ENCODE data around the gene CD70.
"Not testable (repeated sequence)": the region's sequence is repeated elsewhere in the genome, so short reads cannot be mapped to it uniquely, and the experiment has no call there.

CD70 gene

DNA sequence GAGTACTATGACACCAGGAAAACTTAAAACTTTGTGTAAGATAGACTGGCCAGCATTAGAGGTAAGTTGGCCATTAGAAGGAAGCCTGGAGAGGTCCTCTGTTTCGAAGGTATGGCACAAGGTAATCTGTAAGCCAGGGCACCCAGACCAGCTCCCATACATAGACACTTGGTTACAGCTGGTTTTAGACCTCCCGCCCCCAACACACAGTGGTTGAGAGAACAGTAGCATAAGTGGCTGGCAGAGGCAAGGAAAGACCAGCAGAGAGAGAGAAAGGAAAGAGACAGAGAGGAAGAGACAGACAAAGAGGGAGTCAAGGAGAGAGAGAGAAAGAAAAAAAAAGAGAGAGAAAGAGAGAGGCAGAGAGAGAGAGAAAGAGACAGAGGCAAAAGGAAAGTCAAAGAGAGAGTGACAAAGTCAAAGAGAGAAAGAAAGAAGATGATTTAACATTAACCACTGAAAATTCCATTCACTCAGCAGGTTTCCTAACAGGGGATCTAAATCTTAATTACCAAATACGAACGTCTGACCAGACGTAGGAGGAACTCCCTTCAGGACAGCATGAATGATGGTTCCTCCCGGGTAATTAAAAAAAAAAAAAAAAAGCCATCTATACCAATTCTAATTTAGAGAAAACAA lies 7.4 kb upstream of the CD70 start:
- DNase-seq (ENCODE audit: low read depth in 1 of 2, low spot score in 1 of 2); H3K27ac ChIP-seq (replicated peaks); H3K4me3 ChIP-seq (replicated peaks; ENCODE audit: insufficient read depth, low read length); H3K27me3 ChIP-seq (ENCODE audit: insufficient read depth, poor library complexity, severe bottlenecking): not testable (repeated sequence)

DNA sequence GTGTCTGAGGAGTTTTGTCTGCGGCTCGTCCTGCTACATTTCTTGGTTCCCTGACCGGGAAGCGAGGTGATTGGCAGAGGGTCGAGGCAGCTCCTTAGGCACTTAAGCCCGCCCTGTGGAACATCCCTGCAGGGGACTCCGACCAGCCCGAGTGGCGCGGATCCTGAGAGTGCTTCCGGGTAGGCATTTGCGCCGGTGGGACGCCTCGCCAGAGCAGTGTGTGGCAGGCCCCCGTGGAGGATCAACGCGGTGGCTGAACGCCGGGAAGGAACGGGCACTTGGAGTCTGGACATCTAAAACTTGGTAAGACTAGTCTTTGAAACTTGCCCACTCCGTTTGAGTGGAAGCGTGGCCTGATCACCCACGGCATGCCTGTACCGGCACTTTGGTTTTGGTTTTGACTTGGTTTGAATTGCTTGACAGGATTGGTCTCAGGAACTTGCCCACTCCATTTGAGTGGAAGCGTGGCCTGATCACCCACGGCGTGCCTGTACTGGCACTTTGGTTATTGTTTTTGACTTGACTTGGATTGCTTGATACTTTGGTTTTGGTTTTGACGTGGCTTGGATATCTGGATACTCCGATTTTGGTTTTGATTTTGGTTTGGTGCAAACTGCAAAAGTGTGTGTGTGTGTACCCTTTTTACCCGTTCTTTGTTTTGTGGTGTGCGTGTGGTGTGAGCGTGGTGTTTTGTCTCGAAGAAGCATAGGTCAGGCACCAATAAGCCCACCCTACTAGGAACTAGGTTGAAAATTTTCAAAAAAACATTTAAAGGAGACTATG lies 6.7 kb upstream of the CD70 start:
- H3K27ac ChIP-seq (replicated peaks); H3K4me3 ChIP-seq (replicated peaks; ENCODE audit: insufficient read depth, low read length); H3K27me3 ChIP-seq (ENCODE audit: insufficient read depth, poor library complexity, severe bottlenecking); DNase-seq (ENCODE audit: low read depth in 1 of 2, low spot score in 1 of 2): not testable (repeated sequence)

DNA sequence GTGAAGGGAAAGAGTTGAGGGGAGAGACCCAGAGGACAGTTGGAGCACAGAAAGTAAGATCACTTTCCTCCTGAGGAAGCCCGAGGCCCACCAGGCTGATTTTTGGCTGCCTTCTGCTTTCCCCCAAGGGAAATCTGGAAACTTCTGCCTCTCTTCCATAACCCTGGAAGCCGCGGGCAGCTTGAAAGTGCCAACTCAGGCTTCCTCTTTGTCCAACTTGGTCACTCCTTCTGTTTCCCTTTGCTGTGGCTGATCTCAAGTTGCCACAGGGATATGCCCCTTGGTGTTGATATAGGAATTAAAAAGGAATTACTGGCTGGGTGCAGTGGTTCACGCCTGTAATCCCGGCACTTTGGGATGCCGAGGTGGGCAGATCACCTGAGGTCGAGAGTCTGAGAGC lies 5.7 kb upstream of the CD70 start:
- TF ChIP-seq POLR2AphosphoS5 (IDR thresholded peaks at IDR 0.05; ENCODE audit: low read depth): no peak
- TF ChIP-seq, protein P1, sequence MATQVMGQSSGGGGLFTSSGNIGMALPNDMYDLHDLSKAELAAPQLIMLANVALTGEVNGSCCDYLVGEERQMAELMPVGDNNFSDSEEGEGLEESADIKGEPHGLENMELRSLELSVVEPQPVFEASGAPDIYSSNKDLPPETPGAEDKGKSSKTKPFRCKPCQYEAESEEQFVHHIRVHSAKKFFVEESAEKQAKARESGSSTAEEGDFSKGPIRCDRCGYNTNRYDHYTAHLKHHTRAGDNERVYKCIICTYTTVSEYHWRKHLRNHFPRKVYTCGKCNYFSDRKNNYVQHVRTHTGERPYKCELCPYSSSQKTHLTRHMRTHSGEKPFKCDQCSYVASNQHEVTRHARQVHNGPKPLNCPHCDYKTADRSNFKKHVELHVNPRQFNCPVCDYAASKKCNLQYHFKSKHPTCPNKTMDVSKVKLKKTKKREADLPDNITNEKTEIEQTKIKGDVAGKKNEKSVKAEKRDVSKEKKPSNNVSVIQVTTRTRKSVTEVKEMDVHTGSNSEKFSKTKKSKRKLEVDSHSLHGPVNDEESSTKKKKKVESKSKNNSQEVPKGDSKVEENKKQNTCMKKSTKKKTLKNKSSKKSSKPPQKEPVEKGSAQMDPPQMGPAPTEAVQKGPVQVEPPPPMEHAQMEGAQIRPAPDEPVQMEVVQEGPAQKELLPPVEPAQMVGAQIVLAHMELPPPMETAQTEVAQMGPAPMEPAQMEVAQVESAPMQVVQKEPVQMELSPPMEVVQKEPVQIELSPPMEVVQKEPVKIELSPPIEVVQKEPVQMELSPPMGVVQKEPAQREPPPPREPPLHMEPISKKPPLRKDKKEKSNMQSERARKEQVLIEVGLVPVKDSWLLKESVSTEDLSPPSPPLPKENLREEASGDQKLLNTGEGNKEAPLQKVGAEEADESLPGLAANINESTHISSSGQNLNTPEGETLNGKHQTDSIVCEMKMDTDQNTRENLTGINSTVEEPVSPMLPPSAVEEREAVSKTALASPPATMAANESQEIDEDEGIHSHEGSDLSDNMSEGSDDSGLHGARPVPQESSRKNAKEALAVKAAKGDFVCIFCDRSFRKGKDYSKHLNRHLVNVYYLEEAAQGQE (IDR thresholded peaks at IDR 0.05; ENCODE audit: insufficient replicate concordance, low read depth): no peak
- DNase-seq (ENCODE audit: low read depth in 1 of 2, low spot score in 1 of 2): no peak
- Histone ChIP-seq H3K27me3 (ENCODE audit: insufficient read depth, poor library complexity, severe bottlenecking) (peaks cover under 1% of the 10 kb centered on the region), H3K27ac (replicated peaks) (no peak overlapping the region), H3K4me3 (replicated peaks; ENCODE audit: insufficient read depth, low read length) (no peak overlapping the region)

GRCh38 chr19:6593651-6594416 lies 2.9 kb upstream of the CD70 start:
- H3K27me3 ChIP-seq (ENCODE audit: insufficient read depth, poor library complexity, severe bottlenecking): peaks cover 22% of the 10 kb centered on the region
- no peak overlapping the region for H3K27ac ChIP-seq (replicated peaks)
- no peak for DNase-seq (ENCODE audit: low read depth in 1 of 2, low spot score in 1 of 2)
- TF ChIP-seq, protein P2, sequence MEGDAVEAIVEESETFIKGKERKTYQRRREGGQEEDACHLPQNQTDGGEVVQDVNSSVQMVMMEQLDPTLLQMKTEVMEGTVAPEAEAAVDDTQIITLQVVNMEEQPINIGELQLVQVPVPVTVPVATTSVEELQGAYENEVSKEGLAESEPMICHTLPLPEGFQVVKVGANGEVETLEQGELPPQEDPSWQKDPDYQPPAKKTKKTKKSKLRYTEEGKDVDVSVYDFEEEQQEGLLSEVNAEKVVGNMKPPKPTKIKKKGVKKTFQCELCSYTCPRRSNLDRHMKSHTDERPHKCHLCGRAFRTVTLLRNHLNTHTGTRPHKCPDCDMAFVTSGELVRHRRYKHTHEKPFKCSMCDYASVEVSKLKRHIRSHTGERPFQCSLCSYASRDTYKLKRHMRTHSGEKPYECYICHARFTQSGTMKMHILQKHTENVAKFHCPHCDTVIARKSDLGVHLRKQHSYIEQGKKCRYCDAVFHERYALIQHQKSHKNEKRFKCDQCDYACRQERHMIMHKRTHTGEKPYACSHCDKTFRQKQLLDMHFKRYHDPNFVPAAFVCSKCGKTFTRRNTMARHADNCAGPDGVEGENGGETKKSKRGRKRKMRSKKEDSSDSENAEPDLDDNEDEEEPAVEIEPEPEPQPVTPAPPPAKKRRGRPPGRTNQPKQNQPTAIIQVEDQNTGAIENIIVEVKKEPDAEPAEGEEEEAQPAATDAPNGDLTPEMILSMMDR (IDR thresholded peaks at IDR 0.05; ENCODE audit: insufficient read depth, low read length): no peak
- TF ChIP-seq, protein P1 (IDR thresholded peaks at IDR 0.05; ENCODE audit: insufficient replicate concordance, low read depth): no peak
- TF ChIP-seq POLR2AphosphoS5 (IDR thresholded peaks at IDR 0.05; ENCODE audit: low read depth) (no peak), SPI1 (IDR thresholded peaks at IDR 0.05; ENCODE audit: borderline replicate concordance, low read depth) (no peak), GABPA (IDR thresholded peaks at IDR 0.05; ENCODE audit: low read depth) (no peak)
- H3K4me3 ChIP-seq (replicated peaks; ENCODE audit: insufficient read depth, low read length): no peak overlapping the region

DNA sequence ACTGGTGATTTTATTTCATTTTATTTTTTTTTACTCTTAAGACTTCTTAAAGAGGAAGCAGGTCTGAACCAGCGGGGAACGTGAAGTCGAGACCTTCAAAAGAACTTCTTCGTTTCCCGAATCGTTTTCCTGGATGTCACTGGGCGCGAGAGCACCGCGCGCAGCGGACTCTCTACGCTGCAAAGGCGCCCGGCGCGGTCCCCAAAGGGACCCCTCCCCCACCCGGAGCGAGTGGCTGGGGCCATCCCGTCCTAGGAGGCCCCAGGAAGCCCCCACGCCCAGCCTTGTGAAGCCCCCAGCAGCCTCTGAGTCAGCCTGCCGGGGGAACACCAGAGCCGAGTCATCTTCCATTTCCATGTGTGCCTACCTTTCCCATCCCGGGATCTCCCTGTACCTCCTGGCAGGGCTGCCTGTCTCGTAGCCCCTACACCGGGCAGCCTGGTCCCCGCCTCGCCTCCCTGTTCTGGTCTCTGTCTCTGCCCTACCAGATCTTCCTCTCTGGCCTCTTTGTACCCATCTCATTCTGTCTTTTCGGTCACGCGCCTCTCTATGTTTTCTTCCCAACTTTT lies 608 bp downstream of the CD70 start:
- H3K27ac ChIP-seq (replicated peaks): no peak overlapping the region
- DNase-seq (ENCODE audit: low read depth in 1 of 2, low spot score in 1 of 2): no peak
- H3K4me3 ChIP-seq (replicated peaks; ENCODE audit: insufficient read depth, low read length): no peak overlapping the region; the same call in 1 of the 2 replicates
- peaks cover 22% of the 10 kb centered on the region for H3K27me3 ChIP-seq (ENCODE audit: insufficient read depth, poor library complexity, severe bottlenecking)
- TF ChIP-seq SPI1 (IDR thresholded peaks at IDR 0.05; ENCODE audit: borderline replicate concordance, low read depth): no peak
- TF ChIP-seq, protein P1 (IDR thresholded peaks at IDR 0.05; ENCODE audit: insufficient replicate concordance, low read depth): no peak
- no peak for TF ChIP-seq GABPA (IDR thresholded peaks at IDR 0.05; ENCODE audit: low read depth)
- TF ChIP-seq POLR2AphosphoS5 (IDR thresholded peaks at IDR 0.05; ENCODE audit: low read depth): no peak
- TF ChIP-seq, protein P2 (IDR thresholded peaks at IDR 0.05; ENCODE audit: insufficient read depth, low read length): no peak
